ENCODE results near the gene PACSIN2. TPM values are rescaled to one million over a fixed set of nuclear protein-coding genes. Genes with fewer than 3 reads are reported as not detected.

PACSIN2 gene
- total and polyA plus RNA-seq, 8 donors = 24.9 to 154 (median 71.6) TPM

GRCh38 chr22:43042101-43042780 lies 27.3 kb upstream of the PACSIN2 start:
- Histone ChIP-seq H3K4me1 (no peaks in the 10 kb centered on the region), H3K36me3 (peaks cover 0 to 13% (median 6%) of the 10 kb centered on the region in 4 donors), H3K27ac (no peak overlapping the region), H3K9me3 (no peaks in the 10 kb centered on the region), H3K27me3 (no peaks in the 10 kb centered on the region), H3K4me3 (no peak overlapping the region)
- WGBS, 5 donors = 68 to 86% (median 78%) methylated on average over 16 to 20 of the region's 20 CpGs
- intact Hi-C loops (cut with DNase I; ENCODE audit: low total_unique reads) = no loop called here
- TF ChIP-seq POLR2A (IDR thresholded peaks at IDR 0.05) (no peak), EP300 (IDR thresholded peaks at IDR 0.05) (no peak), POLR2AphosphoS5 (IDR thresholded peaks at IDR 0.05) (no peak), CTCF (IDR thresholded peaks at IDR 0.05) (no peak)
- no peak for DNase-seq

GRCh38 chr22:43039800-43040199 lies 24.9 kb upstream of the PACSIN2 start:
- no peak for TF ChIP-seq POLR2A (IDR thresholded peaks at IDR 0.05)
- no peak for TF ChIP-seq POLR2AphosphoS5 (IDR thresholded peaks at IDR 0.05)
- TF ChIP-seq EP300 (IDR thresholded peaks at IDR 0.05) = no peak
- no peak for TF ChIP-seq CTCF (IDR thresholded peaks at IDR 0.05)
- Histone ChIP-seq H3K36me3 (no peaks in the 10 kb centered on the region), H3K9me3 (no peaks in the 10 kb centered on the region), H3K4me1 (no peaks in the 10 kb centered on the region), H3K27ac (no peak overlapping the region), H3K27me3 (no peaks in the 10 kb centered on the region), H3K4me3 (no peak overlapping the region)
- 61 to 72% (median 68%) methylated on average over 13 of the region's 13 CpGs for WGBS, 5 donors
- DNase-seq = peak in 1 of 2 donors; percentile 77
- intact Hi-C loops (cut with DNase I; ENCODE audit: low total_unique reads) = no loop called here

- WGBS, 5 donors = 92 to 98% (median 95%) methylated on average over 14 to 15 of the region's 15 CpGs
These were observed 23.4 kb upstream of the PACSIN2 start for GRCh38 chr22:43038325-43038724.

GRCh38 chr22:43036282-43036829 lies 21.4 kb upstream of the PACSIN2 start:
- peak in 1 of 2 donors; percentile 80 for DNase-seq
- WGBS, 5 donors = 60 to 69% (median 66%) methylated on average over 19 of the region's 19 CpGs
- H3K36me3 ChIP-seq = no peaks in the 10 kb centered on the region
- intact Hi-C loops (cut with DNase I; ENCODE audit: low total_unique reads) = no loop called here
- no peaks in the 10 kb centered on the region for H3K27me3 ChIP-seq
- no peak overlapping the region for H3K4me3 ChIP-seq
- peaks cover 0 to 8% (median 4%) of the 10 kb centered on the region in 4 donors for H3K4me1 ChIP-seq
- H3K9me3 ChIP-seq = no peaks in the 10 kb centered on the region
- no peak for TF ChIP-seq EP300 (IDR thresholded peaks at IDR 0.05)
- TF ChIP-seq CTCF (IDR thresholded peaks at IDR 0.05) = no peak
- no peak for TF ChIP-seq POLR2A (IDR thresholded peaks at IDR 0.05)
- peak in 1 of 3 donors; percentile 28 for TF ChIP-seq POLR2AphosphoS5 (IDR thresholded peaks at IDR 0.05)
- peak overlapping the region in 1 of 5 donors; percentile 54 for H3K27ac ChIP-seq

More at GRCh38 chr22:43038325-43038724, 23.4 kb upstream of the PACSIN2 start:
- H3K4me3 ChIP-seq = no peak overlapping the region
- no peaks in the 10 kb centered on the region for H3K36me3 ChIP-seq
- no peak overlapping the region for H3K27ac ChIP-seq
- DNase-seq = no peak
- H3K4me1 ChIP-seq = peaks cover 0 to 8% (median 4%) of the 10 kb centered on the region in 4 donors
- intact Hi-C loops (cut with DNase I; ENCODE audit: low total_unique reads) = no loop called here
- no peak for TF ChIP-seq POLR2A (IDR thresholded peaks at IDR 0.05)
- TF ChIP-seq EP300 (IDR thresholded peaks at IDR 0.05) = no peak
- TF ChIP-seq POLR2AphosphoS5 (IDR thresholded peaks at IDR 0.05) = no peak
- TF ChIP-seq CTCF (IDR thresholded peaks at IDR 0.05) = no peak
- H3K9me3 ChIP-seq = no peaks in the 10 kb centered on the region
- no peaks in the 10 kb centered on the region for H3K27me3 ChIP-seq
